ENCODE data around the gene ZFP64. TPM values are rescaled to one million over a fixed set of nuclear protein-coding genes. Genes with fewer than 3 reads are reported as not detected.

Gene ZFP64
- total RNA-seq, 2 experiments from 2014 or later: 10.0 to 16.7 TPM

GRCh38 chr20:52172392-52173047 lies 19.1 kb downstream of the ZFP64 start:
- no peak for DNase-seq (ENCODE audit: low spot score)
- peaks cover 16% of the 10 kb centered on the region for H3K36me3 ChIP-seq (ENCODE audit: insufficient read depth, low read length)
- H3K9me3 ChIP-seq (ENCODE audit: low read length): no peaks in the 10 kb centered on the region
- H3K4me3 ChIP-seq (ENCODE audit: low read depth, low read length, poor library complexity, severe bottlenecking): no peak overlapping the region
- H3K9me2 ChIP-seq (ENCODE audit: insufficient read depth, low read length): no peaks in the 10 kb centered on the region
- no peaks in the 10 kb centered on the region for H4K20me1 ChIP-seq (ENCODE audit: insufficient read depth, low read length)
- intact Hi-C loops (cut with micrococcal nuclease; ENCODE audit: unreplicated experiment): no loop called here
- H3K79me2 ChIP-seq (ENCODE audit: insufficient read depth, low read depth, low read length): no peaks in the 10 kb centered on the region
- no peak overlapping the region for H2AFZ ChIP-seq (ENCODE audit: low read length)
- ChIA-PET POLR2A (interaction anchor here (0.6 kb wide), 2 partner anchors 65 to 449 kb away, joined by 3 to 4 read pairs; no protein-coding TSS in a partner anchor), CTCF (ENCODE audit: unreplicated experiment) (no interaction called here)
- peaks cover 13% of the 10 kb centered on the region for H3K4me1 ChIP-seq (ENCODE audit: insufficient read depth, low read length, poor library complexity, severe bottlenecking)
- no peak overlapping the region for H3K4me2 ChIP-seq (ENCODE audit: low read length)
- TSS peak; percentile 16 for BruUV-seq (replicated peaks)
- no peak for TF ChIP-seq EZH2phosphoT487 (IDR thresholded peaks at IDR 0.05; ENCODE audit: borderline replicate concordance, low read depth, low read length)
- TF ChIP-seq CTCF (conservative IDR thresholded peaks at IDR 0.05; ENCODE audit: low read length): no peak
- H3K27ac ChIP-seq (ENCODE audit: low read depth, low read length, poor library complexity, severe bottlenecking): no peak overlapping the region

DNA sequence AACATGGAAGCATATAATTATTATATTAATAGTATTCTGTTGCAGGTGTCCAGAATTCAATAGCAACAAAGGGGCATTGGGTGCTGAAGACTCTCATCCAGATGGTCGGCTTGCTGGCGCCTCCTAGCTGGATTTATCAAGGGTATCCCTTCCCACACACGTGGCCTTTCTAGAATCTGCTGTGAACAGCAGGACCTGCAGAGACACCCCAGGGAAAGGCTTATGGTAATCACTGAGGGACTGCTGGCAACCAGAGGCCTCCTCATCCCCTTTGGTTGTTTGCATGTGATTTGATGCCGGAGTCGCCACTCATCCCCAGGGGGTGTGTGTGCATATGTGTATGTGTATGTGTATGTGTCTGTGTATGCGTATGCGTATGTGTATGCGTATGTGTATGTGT lies 20.6 kb downstream of the ZFP64 start:
- no peaks in the 10 kb centered on the region for H3K9me2 ChIP-seq (ENCODE audit: insufficient read depth, low read length)
- H2AFZ ChIP-seq (ENCODE audit: low read length): no peak overlapping the region
- H3K36me3 ChIP-seq (ENCODE audit: insufficient read depth, low read length): peaks cover 25% of the 10 kb centered on the region
- no peak for TF ChIP-seq CTCF (conservative IDR thresholded peaks at IDR 0.05; ENCODE audit: low read length)
- TF ChIP-seq EZH2phosphoT487 (IDR thresholded peaks at IDR 0.05; ENCODE audit: borderline replicate concordance, low read depth, low read length): no peak
- H3K27ac ChIP-seq (ENCODE audit: low read depth, low read length, poor library complexity, severe bottlenecking): no peak overlapping the region
- BruUV-seq (replicated peaks): no TSS peak
- H3K4me2 ChIP-seq (ENCODE audit: low read length): no peak overlapping the region
- H3K4me3 ChIP-seq (ENCODE audit: low read depth, low read length, poor library complexity, severe bottlenecking): no peak overlapping the region
- ChIA-PET CTCF (ENCODE audit: unreplicated experiment) (no interaction called here), POLR2A (no interaction called here)
- no peaks in the 10 kb centered on the region for H3K79me2 ChIP-seq (ENCODE audit: insufficient read depth, low read depth, low read length)
- intact Hi-C loops (cut with micrococcal nuclease; ENCODE audit: unreplicated experiment): no loop called here
- H4K20me1 ChIP-seq (ENCODE audit: insufficient read depth, low read length): no peaks in the 10 kb centered on the region
- no peak for DNase-seq (ENCODE audit: low spot score)
- peaks cover 13% of the 10 kb centered on the region for H3K4me1 ChIP-seq (ENCODE audit: insufficient read depth, low read length, poor library complexity, severe bottlenecking)
- H3K9me3 ChIP-seq (ENCODE audit: low read length): no peaks in the 10 kb centered on the region

GRCh38 chr20:52168116-52168515 lies 23.5 kb downstream of the ZFP64 start:
- Histone ChIP-seq H3K36me3 (ENCODE audit: insufficient read depth, low read length) (peaks cover 39% of the 10 kb centered on the region), H3K4me2 (ENCODE audit: low read length) (no peak overlapping the region), H2AFZ (ENCODE audit: low read length) (no peak overlapping the region), H3K4me1 (ENCODE audit: insufficient read depth, low read length, poor library complexity, severe bottlenecking) (peaks cover 11% of the 10 kb centered on the region), H3K79me2 (ENCODE audit: insufficient read depth, low read depth, low read length) (no peaks in the 10 kb centered on the region), H3K4me3 (ENCODE audit: low read depth, low read length, poor library complexity, severe bottlenecking) (no peak overlapping the region), H4K20me1 (ENCODE audit: insufficient read depth, low read length) (no peaks in the 10 kb centered on the region), H3K9me2 (ENCODE audit: insufficient read depth, low read length) (no peaks in the 10 kb centered on the region), H3K27ac (ENCODE audit: low read depth, low read length, poor library complexity, severe bottlenecking) (no peak overlapping the region), H3K9me3 (ENCODE audit: low read length) (no peaks in the 10 kb centered on the region)
- POLR2A ChIA-PET: no interaction called here
- no TSS peak for BruUV-seq (replicated peaks)
- TF ChIP-seq EZH2phosphoT487 (IDR thresholded peaks at IDR 0.05; ENCODE audit: borderline replicate concordance, low read depth, low read length) (no peak), CTCF (conservative IDR thresholded peaks at IDR 0.05; ENCODE audit: low read length) (no peak)
- DNase-seq (ENCODE audit: low spot score): no peak
- intact Hi-C loops (cut with micrococcal nuclease; ENCODE audit: unreplicated experiment): no loop called here
- CTCF ChIA-PET (ENCODE audit: unreplicated experiment): no interaction called here

Data from OCI-LY7 (cell line).